ENCODE measurements around the gene PLA2G3.
"Not testable (repeated sequence)": the region's sequence is repeated elsewhere in the genome, so short reads cannot be mapped to it uniquely, and the experiment has no call there.

The PLA2G3 gene

GRCh38 chr22:31097941-31098631 lies 42.2 kb downstream of the PLA2G3 start:
- no peak for DNase-seq (ENCODE audit: insufficient read length, low spot score)
- no peak for FAIRE-seq
- TF ChIP-seq POLR2AphosphoS5 (IDR thresholded peaks at IDR 0.05; ENCODE audit: low read depth, low read length) (no peak), TAF1 (IDR thresholded peaks at IDR 0.05; ENCODE audit: low read depth, low read length) (no peak), POLR2A (IDR thresholded peaks at IDR 0.05; ENCODE audit: low read depth, low read length) (no peak), SPI1 (IDR thresholded peaks at IDR 0.05; ENCODE audit: low read depth, low read length) (no peak), PAX5 (IDR thresholded peaks at IDR 0.05; ENCODE audit: insufficient read depth, low read length, severe bottlenecking) (no peak), POU2F2 (IDR thresholded peaks at IDR 0.05; ENCODE audit: low read depth, low read length) (no peak)

GRCh38 chr22:31097539-31097938 lies 42.8 kb downstream of the PLA2G3 start:
- not testable (repeated sequence) for FAIRE-seq; DNase-seq (ENCODE audit: insufficient read length, low spot score)

GRCh38 chr22:31096657-31097279 lies 43.5 kb downstream of the PLA2G3 start:
- DNase-seq (ENCODE audit: insufficient read length, low spot score) = no peak
- no peak for FAIRE-seq
- TF ChIP-seq POLR2A (IDR thresholded peaks at IDR 0.05; ENCODE audit: low read depth, low read length) = no peak
- TF ChIP-seq TAF1 (IDR thresholded peaks at IDR 0.05; ENCODE audit: low read depth, low read length) = no peak
- no peak for TF ChIP-seq PAX5 (IDR thresholded peaks at IDR 0.05; ENCODE audit: insufficient read depth, low read length, severe bottlenecking)
- TF ChIP-seq SPI1 (IDR thresholded peaks at IDR 0.05; ENCODE audit: low read depth, low read length) = no peak
- no peak for TF ChIP-seq POLR2AphosphoS5 (IDR thresholded peaks at IDR 0.05; ENCODE audit: low read depth, low read length)
- TF ChIP-seq POU2F2 (IDR thresholded peaks at IDR 0.05; ENCODE audit: low read depth, low read length) = no peak

- no peak for DNase-seq (ENCODE audit: insufficient read length, low spot score)
- FAIRE-seq = no peak
- TF ChIP-seq POU2F2 (IDR thresholded peaks at IDR 0.05; ENCODE audit: low read depth, low read length) (no peak), SPI1 (IDR thresholded peaks at IDR 0.05; ENCODE audit: low read depth, low read length) (no peak), POLR2AphosphoS5 (IDR thresholded peaks at IDR 0.05; ENCODE audit: low read depth, low read length) (no peak), PAX5 (IDR thresholded peaks at IDR 0.05; ENCODE audit: insufficient read depth, low read length, severe bottlenecking) (no peak), TAF1 (IDR thresholded peaks at IDR 0.05; ENCODE audit: low read depth, low read length) (no peak), POLR2A (IDR thresholded peaks at IDR 0.05; ENCODE audit: low read depth, low read length) (no peak)
These were observed 44.6 kb downstream of the PLA2G3 start for GRCh38 chr22:31095637-31096249.

GRCh38 chr22:31094741-31095140 lies 45.6 kb downstream of the PLA2G3 start:
- FAIRE-seq (no peak), DNase-seq (ENCODE audit: insufficient read length, low spot score) (no peak)
- no peak for TF ChIP-seq SPI1 (IDR thresholded peaks at IDR 0.05; ENCODE audit: low read depth, low read length)
- no peak for TF ChIP-seq PAX5 (IDR thresholded peaks at IDR 0.05; ENCODE audit: insufficient read depth, low read length, severe bottlenecking)
- no peak for TF ChIP-seq POU2F2 (IDR thresholded peaks at IDR 0.05; ENCODE audit: low read depth, low read length)
- no peak for TF ChIP-seq POLR2A (IDR thresholded peaks at IDR 0.05; ENCODE audit: low read depth, low read length)
- no peak for TF ChIP-seq TAF1 (IDR thresholded peaks at IDR 0.05; ENCODE audit: low read depth, low read length)
- TF ChIP-seq POLR2AphosphoS5 (IDR thresholded peaks at IDR 0.05; ENCODE audit: low read depth, low read length) = no peak

GRCh38 chr22:31094021-31094551 lies 46.2 kb downstream of the PLA2G3 start:
- DNase-seq (ENCODE audit: insufficient read length, low spot score) (peak; percentile 16), FAIRE-seq (no peak)
- TF ChIP-seq POU2F2 (IDR thresholded peaks at IDR 0.05; ENCODE audit: low read depth, low read length) (no peak), POLR2A (IDR thresholded peaks at IDR 0.05; ENCODE audit: low read depth, low read length) (no peak), POLR2AphosphoS5 (IDR thresholded peaks at IDR 0.05; ENCODE audit: low read depth, low read length) (no peak), SPI1 (IDR thresholded peaks at IDR 0.05; ENCODE audit: low read depth, low read length) (no peak), PAX5 (IDR thresholded peaks at IDR 0.05; ENCODE audit: insufficient read depth, low read length, severe bottlenecking) (no peak), TAF1 (IDR thresholded peaks at IDR 0.05; ENCODE audit: low read depth, low read length) (no peak)

GRCh38 chr22:31093086-31093850 lies 47.0 kb downstream of the PLA2G3 start:
- DNase-seq (ENCODE audit: insufficient read length, low spot score) = peak; percentile 12
- no peak for FAIRE-seq
- TF ChIP-seq POLR2AphosphoS5 (IDR thresholded peaks at IDR 0.05; ENCODE audit: low read depth, low read length) (no peak), SPI1 (IDR thresholded peaks at IDR 0.05; ENCODE audit: low read depth, low read length) (no peak), PAX5 (IDR thresholded peaks at IDR 0.05; ENCODE audit: insufficient read depth, low read length, severe bottlenecking) (no peak), POLR2A (IDR thresholded peaks at IDR 0.05; ENCODE audit: low read depth, low read length) (no peak), TAF1 (IDR thresholded peaks at IDR 0.05; ENCODE audit: low read depth, low read length) (no peak)

GRCh38 chr22:31092161-31092560 lies 48.1 kb downstream of the PLA2G3 start:
- TF ChIP-seq PAX5 (IDR thresholded peaks at IDR 0.05; ENCODE audit: insufficient read depth, low read length, severe bottlenecking) (no peak), POU2F2 (IDR thresholded peaks at IDR 0.05; ENCODE audit: low read depth, low read length) (no peak), POLR2AphosphoS5 (IDR thresholded peaks at IDR 0.05; ENCODE audit: low read depth, low read length) (no peak), SPI1 (IDR thresholded peaks at IDR 0.05; ENCODE audit: low read depth, low read length) (no peak), POLR2A (IDR thresholded peaks at IDR 0.05; ENCODE audit: low read depth, low read length) (no peak), TAF1 (IDR thresholded peaks at IDR 0.05; ENCODE audit: low read depth, low read length) (no peak)
- DNase-seq (ENCODE audit: insufficient read length, low spot score) = peak; percentile 13
- no peak for FAIRE-seq
